ENCODE data around the gene PALLD.

DNA sequence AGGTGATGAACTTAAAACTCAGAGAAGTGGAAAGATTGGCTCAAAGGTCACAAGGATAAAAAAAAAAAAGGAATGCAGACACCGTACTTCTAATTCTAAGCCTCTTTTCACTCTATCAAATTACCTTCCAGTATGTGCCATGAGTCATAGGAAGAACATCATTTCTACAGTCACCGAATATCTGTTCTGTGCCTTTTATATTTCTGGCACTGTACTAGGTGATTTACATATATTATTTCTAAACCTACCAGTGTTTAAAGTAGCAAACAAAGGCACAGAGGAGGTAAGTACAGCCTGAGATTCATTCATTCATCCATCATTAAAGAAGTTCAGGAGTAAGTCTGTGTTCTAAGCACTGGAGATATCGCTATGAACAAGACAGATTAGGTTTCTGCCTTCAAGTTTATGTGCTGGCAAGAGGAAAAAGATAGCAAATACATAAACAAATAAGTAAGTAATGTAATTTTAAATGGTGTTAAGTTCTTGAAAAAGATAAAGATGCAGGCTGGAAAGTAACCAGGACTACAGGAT is 65.3 kb downstream of the PALLD start:
- TF ChIP-seq CTCF (IDR thresholded peaks at IDR 0.05; ENCODE audit: low read length) (no peak), EZH2 (IDR thresholded peaks at IDR 0.05; ENCODE audit: borderline replicate concordance, low read length) (no peak)
